GM21367 (cell line): Measurements from ENCODE around the gene PRSS50.

Experiments
- ATAC-seq: cut with Tn5 transposase; IDR thresholded peaks from one replicate; pipeline ENCODE4 v1.9.1; 2021; ENCODE audit not compliant: unreplicated experiment

The PRSS50 gene

DNA sequence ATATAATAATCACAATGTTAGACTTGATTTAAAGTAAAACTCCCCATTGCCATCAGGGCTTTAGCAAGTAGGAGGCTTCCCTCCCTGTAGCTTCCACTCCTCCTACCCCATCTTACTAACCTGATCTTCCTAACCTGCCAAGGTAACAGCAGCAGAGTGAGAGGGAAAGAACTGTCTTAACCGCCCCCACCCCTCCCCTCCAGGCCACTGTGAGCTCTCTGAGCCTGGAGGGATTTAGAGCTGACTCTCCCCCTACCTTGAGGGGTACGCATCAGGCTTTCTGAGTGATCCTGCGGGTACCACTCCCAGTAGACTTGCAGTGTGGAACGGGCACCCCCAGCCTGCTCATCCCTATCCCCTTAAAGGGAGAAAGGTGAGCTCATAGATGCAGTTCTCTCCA, 11.4 kb upstream of the PRSS50 start:
- no peak for ATAC-seq

- ATAC-seq: no peak
Observed at GRCh38 chr3:46725621-46726314, 8.1 kb upstream of the PRSS50 start.

GRCh38 chr3:46724424-46724823, 6.8 kb upstream of the PRSS50 start:
- no peak for ATAC-seq

DNA sequence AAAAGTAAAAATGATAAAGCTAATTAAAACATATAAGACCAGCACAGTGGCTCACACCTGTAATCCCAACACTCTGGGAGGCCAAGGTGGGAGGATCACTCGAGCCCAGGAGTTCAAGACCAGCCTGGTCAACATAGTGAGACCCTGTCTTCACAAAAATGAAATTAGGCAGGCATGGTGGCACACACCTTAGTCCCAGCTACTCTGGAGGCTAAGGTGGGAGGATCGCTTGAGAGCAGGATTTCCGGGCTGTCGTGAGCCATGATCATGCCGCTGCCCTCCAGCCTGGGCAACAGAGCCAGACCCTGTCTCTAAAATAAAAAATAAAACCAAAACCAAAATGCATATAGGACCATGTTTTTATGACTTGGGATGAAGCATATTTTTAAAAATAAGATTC, 4.8 kb upstream of the PRSS50 start:
- ATAC-seq: no peak

- ATAC-seq: no peak
Observed at GRCh38 chr3:46721009-46721408, 3.3 kb upstream of the PRSS50 start.

GRCh38 chr3:46719735-46720271, 2.1 kb upstream of the PRSS50 start:
- ATAC-seq: no peak

DNA sequence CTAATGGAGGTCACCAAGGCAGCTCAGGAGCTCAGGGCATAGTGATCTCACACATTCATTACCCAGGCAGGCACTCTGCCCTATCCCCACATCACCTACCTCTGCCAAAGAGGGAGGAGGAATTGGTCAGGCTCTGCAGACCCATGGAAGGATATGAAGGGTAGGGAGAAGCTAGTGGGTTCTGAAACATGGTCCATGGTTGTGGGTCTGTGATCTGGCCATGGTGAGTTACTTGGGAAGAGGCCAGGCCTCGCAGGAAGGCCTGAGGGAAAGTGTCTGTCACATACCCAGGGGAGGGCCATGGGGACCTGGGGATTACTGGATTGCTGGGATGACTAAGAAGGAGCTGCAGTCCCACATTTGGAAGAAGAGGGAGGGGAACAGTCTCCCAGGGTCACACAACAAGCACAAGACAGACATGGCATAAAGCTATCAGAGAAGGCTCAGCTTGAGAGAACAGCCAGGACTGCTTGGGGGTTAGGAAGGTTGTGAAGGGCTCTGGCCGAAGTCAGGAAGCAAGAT, 1.4 kb upstream of the PRSS50 start:
- ATAC-seq: no peak

- no peak for ATAC-seq
Observed at GRCh38 chr3:46716461-46717441, 918 bp downstream of the PRSS50 start.

- ATAC-seq: no peak
Observed at GRCh38 chr3:46715507-46716175, 2.0 kb downstream of the PRSS50 start.

DNA sequence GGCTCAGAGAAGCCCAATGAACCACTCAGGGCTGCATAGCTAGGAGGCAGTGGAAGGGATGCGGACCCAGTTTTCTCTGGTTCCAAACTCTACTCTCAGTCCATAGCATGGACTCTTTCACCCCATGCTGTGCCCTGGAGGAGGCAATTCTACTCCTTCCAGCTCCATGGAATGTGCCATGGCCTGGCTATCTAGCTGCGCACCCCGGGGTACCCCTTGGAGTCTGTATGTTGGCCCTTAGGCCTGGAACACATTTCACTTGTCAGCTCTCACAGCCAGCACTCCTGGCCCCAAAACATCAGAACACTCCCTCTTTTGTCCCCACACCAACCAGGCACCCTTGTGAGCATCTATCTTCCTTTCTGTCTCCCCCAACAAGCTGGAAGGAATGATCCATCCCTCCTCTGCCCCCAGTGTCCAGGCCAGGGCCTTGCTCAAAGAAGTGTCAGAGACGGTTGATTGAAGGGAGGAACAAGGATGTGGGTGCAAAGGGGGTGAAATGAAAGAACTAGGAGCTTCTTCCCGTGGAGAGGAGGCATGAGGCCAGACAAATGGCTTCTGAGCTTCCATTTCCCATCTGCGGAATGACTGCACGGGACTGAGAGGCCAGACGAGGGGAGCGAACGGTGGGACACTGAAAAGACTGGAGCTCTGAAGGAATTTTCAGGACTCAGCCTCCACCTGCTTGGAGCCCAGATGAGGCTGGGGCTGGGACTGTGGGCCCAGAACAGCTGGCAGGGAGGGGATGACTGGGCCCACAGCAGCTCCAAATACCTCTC, 2.8 kb downstream of the PRSS50 start:
- no peak for ATAC-seq

DNA sequence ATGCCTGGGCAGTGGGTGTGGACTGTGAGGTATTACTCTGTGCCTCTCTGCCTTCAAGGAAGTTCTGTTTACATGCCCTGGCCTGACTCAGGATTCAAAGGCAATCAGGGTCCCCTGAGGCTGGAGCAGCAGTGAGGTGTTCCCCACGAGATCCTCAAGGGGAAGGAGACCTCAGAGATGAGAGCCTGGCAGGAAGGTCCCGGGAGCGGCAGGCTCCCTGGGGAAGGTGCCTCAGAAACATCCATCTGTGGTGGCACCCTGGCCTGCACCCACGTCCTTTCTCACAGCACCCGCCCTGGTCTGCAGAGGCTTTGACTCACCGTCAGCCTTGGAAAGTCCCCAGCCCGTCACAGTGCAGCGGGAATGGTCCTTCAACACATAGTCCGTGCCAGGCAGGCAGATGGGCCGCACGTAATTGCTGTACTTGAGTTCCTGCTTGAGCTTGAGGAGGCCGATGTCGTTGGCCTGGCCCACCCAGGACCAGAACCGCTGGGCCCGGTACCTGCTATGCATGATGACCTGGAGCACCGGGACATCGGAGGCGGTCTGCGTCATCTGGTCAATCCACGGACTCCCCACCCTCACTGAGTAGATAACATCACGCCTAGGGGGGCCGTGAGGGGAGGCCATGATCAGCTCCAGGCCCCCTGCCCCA, 3.6 kb downstream of the PRSS50 start:
- ATAC-seq: no peak

- no peak for ATAC-seq
Observed at GRCh38 chr3:46713050-46713897, 4.4 kb downstream of the PRSS50 start.

GRCh38 chr3:46712191-46713049, 5.2 kb downstream of the PRSS50 start:
- no peak for ATAC-seq

DNA sequence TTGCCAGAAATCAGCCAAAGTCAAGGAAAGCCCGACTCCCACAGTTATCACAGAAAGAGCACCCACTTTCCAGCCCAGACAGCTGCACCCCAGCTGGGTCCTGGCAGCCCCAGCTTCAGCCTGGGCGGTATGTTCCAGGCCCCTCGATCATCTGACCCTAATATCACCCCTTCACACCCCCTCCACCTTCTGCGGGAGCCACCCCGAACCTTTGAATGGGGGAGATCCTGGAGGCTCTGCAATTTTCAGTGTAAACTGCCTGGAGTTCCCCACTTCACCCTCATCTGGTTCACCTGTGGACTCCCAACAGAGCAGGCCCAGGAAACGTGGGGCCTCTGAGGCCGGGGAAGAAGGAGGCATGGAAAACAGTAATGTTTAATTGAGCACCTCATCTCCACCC, 5.9 kb downstream of the PRSS50 start:
- ATAC-seq: no peak

DNA sequence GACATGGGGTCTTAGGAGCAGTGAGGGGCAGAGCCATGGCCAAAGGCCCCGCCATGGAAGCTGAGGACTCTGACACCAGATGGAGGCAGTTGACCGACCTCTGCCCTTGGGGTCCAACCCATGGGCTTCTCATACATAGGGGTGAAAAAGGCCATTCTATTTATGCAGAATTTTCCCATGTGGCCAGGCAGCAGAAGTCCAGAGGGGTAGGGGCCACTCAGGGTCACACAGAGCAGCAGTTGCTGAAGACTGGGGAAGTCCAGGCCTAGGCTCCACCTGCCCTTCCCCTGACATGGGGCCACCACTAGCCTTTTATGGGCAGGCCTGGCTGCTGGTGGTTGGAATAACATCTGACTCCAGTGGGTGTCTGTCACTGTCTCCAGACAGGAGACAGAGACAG, 6.4 kb downstream of the PRSS50 start:
- ATAC-seq: no peak

GRCh38 chr3:46710671-46711295, 6.9 kb downstream of the PRSS50 start:
- ATAC-seq: no peak

- ATAC-seq: no peak
Observed at GRCh38 chr3:46710229-46710628, 7.4 kb downstream of the PRSS50 start.

- no peak for ATAC-seq
Observed at GRCh38 chr3:46709721-46710120, 7.9 kb downstream of the PRSS50 start.
